A549 (cell line): ENCODE data around the gene CADM1. TPM values are rescaled to one million over a fixed set of nuclear protein-coding genes. Genes with fewer than 3 reads are reported as not detected.

Experiments used
- ATAC-seq, 2 experiments: fragments of 200-7000 bp in 1 of 2; fragments of >200 bp in 1 of 2; cut with Nextera tagmentation in 1 of 2; cut with Tn5 transposase in 1 of 2; 3 replicates each; pipeline versions ENCODE4 v1.8.0 to v1.9.1; 2018 to 2020; ENCODE audit warnings: mild to moderate bottlenecking in 1 of 2, moderate library complexity in 1 of 2
- CTCF ChIA-PET: fragments of 300-600 bp; sonication (Branson Sonifier 250); formaldehyde crosslinking; extraction: SDS; loops from one replicate; lab custom pipeline; 2021; ENCODE audit warnings: antibody characterized with exemption, inconsistent platforms; lab: Yijun Ruan, JAX
- POLR2A ChIA-PET: fragments of 350-600 bp; formaldehyde crosslinking; extraction: SDS; loops from one replicate; lab custom pipeline; 2021; ENCODE audit warnings: antibody characterized with exemption, inconsistent platforms; lab: Yijun Ruan, JAX
- DNase-seq, 2 experiments: peaks; one replicate each; pipeline versions ENCODE4 v3.0.0 to v3.0.0-alpha.2; 2011 to 2016; ENCODE audit warnings: low read depth in 1 of 2, low spot score in 1 of 2
- FAIRE-seq: peaks from 2 replicates; lab custom pipeline; 2011; peaks lifted over from hg19 to GRCh38; lab: Jason Lieb, UNC
- H3K27ac ChIP-seq, 2 experiments: fragments of >200 bp; sonication (Bioruptor Twin); formaldehyde crosslinking; 3 replicates each; pipeline ENCODE4 v1.5.1; 2016 to 2017
- H3K4me1 ChIP-seq: fragments of >200 bp; sonication (Bioruptor Twin); formaldehyde crosslinking; 3 replicates; pipeline ENCODE4 v1.6.1; 2016
- H3K4me2 ChIP-seq: fragments of >200 bp; sonication (Bioruptor Twin); formaldehyde crosslinking; 3 replicates; pipeline ENCODE4 v1.6.1; 2016
- H3K4me3 ChIP-seq: fragments of >200 bp; sonication (Bioruptor Twin); formaldehyde crosslinking; 3 replicates; pipeline ENCODE4 v1.5.1; 2016
- H3K9me3 ChIP-seq: fragments of >200 bp; sonication (Bioruptor Twin); formaldehyde crosslinking; 3 replicates; pipeline ENCODE4 v1.6.1; 2016
- CBX2 ChIP-seq: fragments of 200-600 bp; sonication (generic); IDR thresholded peaks from 2 replicates; pipeline ENCODE4 v1.6.1; 2016; ENCODE audit warnings: low read depth, mild to moderate bottlenecking, borderline replicate concordance
- CHD4 ChIP-seq: fragments of 200-600 bp; sonication (generic); IDR thresholded peaks from 2 replicates; pipeline ENCODE4 v1.6.1; 2016; ENCODE audit warnings: antibody characterized with exemption, mild to moderate bottlenecking, borderline replicate concordance
- EHF ChIP-seq: fragments of 250-450 bp; sonication (Bioruptor Pico); IDR thresholded peaks from 2 replicates; pipeline ENCODE4 v1.5.0; 2020; ENCODE audit warnings: mild to moderate bottlenecking
- EHMT2 ChIP-seq: fragments of 200-600 bp; sonication (generic); IDR thresholded peaks from 2 replicates; pipeline ENCODE4 v1.6.1; 2016; ENCODE audit warnings: antibody characterized with exemption, low read depth, mild to moderate bottlenecking, moderate library complexity
- FOXS1 ChIP-seq: fragments of 250-450 bp; sonication (Bioruptor Pico); IDR thresholded peaks from 2 replicates; pipeline ENCODE4 v1.5.0; 2020; ENCODE audit warnings: mild to moderate bottlenecking, moderate library complexity
- HOXA7 ChIP-seq: fragments of 250-450 bp; sonication (Bioruptor Pico); IDR thresholded peaks from 2 replicates; pipeline ENCODE4 v1.5.0; 2020; ENCODE audit warnings: mild to moderate bottlenecking, moderate library complexity
- MYC ChIP-seq: IDR thresholded peaks from 2 replicates; pipeline ENCODE4 v1.6.1; 2012; ENCODE audit warnings: mild to moderate bottlenecking, inconsistent platforms, low read length, improper control_type of control experiment, borderline replicate concordance
- NFE2L2 ChIP-seq: fragments of 150-350 bp; conservative IDR thresholded peaks from 2 replicates; pipeline ENCODE4 v1.6.1; 2014; ENCODE audit warnings: low read length
- NR3C1 ChIP-seq: fragments of >200 bp; sonication (Bioruptor Twin); formaldehyde crosslinking; IDR thresholded peaks from 3 replicates; pipeline ENCODE4 v1.6.1; 2017
- POLR2A ChIP-seq: IDR thresholded peaks from 2 replicates; pipeline ENCODE4 v1.6.1; 2012; ENCODE audit warnings: mild to moderate bottlenecking, low read length
- POLR2AphosphoS2 ChIP-seq: conservative IDR thresholded peaks from 2 replicates; pipeline ENCODE4 v1.6.1; 2012; ENCODE audit warnings: low read length, improper control_type of control experiment, inconsistent platforms
- RARB ChIP-seq: fragments of 250-450 bp; sonication (Bioruptor Pico); IDR thresholded peaks from 2 replicates; pipeline ENCODE4 v1.8.0; 2021; ENCODE audit warnings: mild to moderate bottlenecking, moderate library complexity
- RFX5 ChIP-seq: fragments of 450-650 bp; IDR thresholded peaks from 2 replicates; pipeline ENCODE4 v1.7.1; 2014; ENCODE audit warnings: antibody characterized with exemption, mild to moderate bottlenecking, moderate library complexity
- RNF2 ChIP-seq: fragments of 200-600 bp; sonication (generic); IDR thresholded peaks from 2 replicates; pipeline ENCODE4 v1.6.1; 2016; ENCODE audit warnings: low read depth, mild to moderate bottlenecking, antibody characterized with exemption, moderate library complexity, borderline replicate concordance
- SMC3 ChIP-seq: fragments of >200 bp; sonication (Bioruptor Twin); formaldehyde crosslinking; IDR thresholded peaks from 3 replicates; pipeline ENCODE4 v1.6.1; 2018; ENCODE audit warnings: inconsistent platforms
- SREBF2 ChIP-seq: fragments of 450-650 bp; IDR thresholded peaks from 2 replicates; pipeline ENCODE4 v1.6.1; 2014; ENCODE audit warnings: mild to moderate bottlenecking, moderate library complexity
- TFCP2L1 ChIP-seq: fragments of 250-450 bp; sonication (Bioruptor Pico); IDR thresholded peaks from 2 replicates; pipeline ENCODE4 v1.5.0; 2021; ENCODE audit warnings: mild to moderate bottlenecking
- TP53 ChIP-seq: fragments of 250-450 bp; sonication (Bioruptor Pico); IDR thresholded peaks from 2 replicates; pipeline ENCODE4 v1.5.0; 2021; ENCODE audit warnings: mild to moderate bottlenecking, moderate library complexity
- ZC3H11A ChIP-seq: fragments of 450-650 bp; IDR thresholded peaks from 2 replicates; pipeline ENCODE4 v1.6.1; 2014; ENCODE audit warnings: antibody characterized with exemption, mild to moderate bottlenecking
- ZFP36 ChIP-seq: fragments of 450-650 bp; IDR thresholded peaks from 2 replicates; pipeline ENCODE4 v1.6.1; 2014; ENCODE audit warnings: borderline replicate concordance; ENCODE audit not compliant: partially characterized antibody
- WGBS: methylation state at CpG from one replicate; pipeline ENCODE4 v1.1.6; 2017; ENCODE audit errors: missing lambda C conversion rate; 5-methylcytosine and 5-hydroxymethylcytosine counted together
- polyA plus RNA-seq, 4 experiments: library from polyadenylated mRNA; depleted of rRNA in 3 of 4; stranded (reverse); fragments of >200 nt; fragmentation: RNase III in 1 of 4; extraction: RNeasy Plus Mini Kit Qiagen cat#74134 plus additional on column Dnase treatment in 1 of 4; gene quantifications; 2 replicates in 3 of 4; 3 replicates in 1 of 4; pipeline ENCODE4 v1.2.3, GENCODE V29; 2011 to 2017
- TF ChIP-seq, protein P1 (sequence below): IDR thresholded peaks from 2 replicates; pipeline ENCODE4 v1.6.1; 2012
- TF ChIP-seq, protein P2 (sequence below): fragments of 250-450 bp; sonication (Bioruptor Pico); IDR thresholded peaks from 2 replicates; pipeline ENCODE4 v1.5.0; 2020; ENCODE audit warnings: low read depth, mild to moderate bottlenecking, moderate library complexity
- TF ChIP-seq, protein P3 (sequence below): fragments of >200 bp; sonication (Bioruptor Twin); formaldehyde crosslinking; IDR thresholded peaks from 3 replicates; pipeline ENCODE4 v1.6.1; 2016
- TF ChIP-seq, protein P4 (sequence below): fragments of >200 bp; sonication (Bioruptor Twin); formaldehyde crosslinking; IDR thresholded peaks from 2 replicates; pipeline ENCODE4 v1.6.1; 2016

The CADM1 gene
- polyA plus RNA-seq, 2 of the 4 experiments (the other 2 are of a cell fraction) = 33.4 to 36.7 TPM

DNA sequence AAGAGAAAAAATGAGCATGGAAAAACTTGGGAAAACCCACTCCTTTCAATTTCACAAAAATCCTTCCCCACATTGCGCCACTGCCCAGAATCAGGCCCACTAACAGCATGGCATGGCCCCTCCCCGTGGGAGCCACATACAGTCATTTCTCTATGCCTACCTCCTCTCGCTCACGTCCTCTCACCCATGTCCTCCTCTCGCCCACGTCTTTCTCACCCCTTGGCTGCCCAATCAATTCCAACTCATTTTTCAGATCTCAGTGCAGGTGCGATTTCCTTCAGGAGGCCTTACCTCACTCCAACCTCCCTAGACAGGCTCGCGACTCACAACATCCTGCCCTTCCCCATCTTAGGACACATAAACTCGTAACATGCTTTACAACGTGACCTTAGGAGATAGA is 229.2 kb downstream of the CADM1 start:
- ChIA-PET POLR2A (no interaction called here), CTCF (no interaction called here)
- H3K4me2 ChIP-seq = no peak overlapping the region
- WGBS = 91% methylated on average over 11 of the region's 11 CpGs
- H3K4me3 ChIP-seq = no peak overlapping the region
- no peaks in the 10 kb centered on the region for H3K4me1 ChIP-seq
- no peak for DNase-seq
- no peak for FAIRE-seq
- H3K9me3 ChIP-seq = no peaks in the 10 kb centered on the region
- no peak for TF ChIP-seq EHMT2
- TF ChIP-seq, protein P1, sequence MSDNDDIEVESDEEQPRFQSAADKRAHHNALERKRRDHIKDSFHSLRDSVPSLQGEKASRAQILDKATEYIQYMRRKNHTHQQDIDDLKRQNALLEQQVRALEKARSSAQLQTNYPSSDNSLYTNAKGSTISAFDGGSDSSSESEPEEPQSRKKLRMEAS = no peak
- no peak for TF ChIP-seq NR3C1
- no peak for TF ChIP-seq POLR2A
- TF ChIP-seq ZFP36 = no peak
- TF ChIP-seq MYC = no peak
- TF ChIP-seq, protein P2, sequence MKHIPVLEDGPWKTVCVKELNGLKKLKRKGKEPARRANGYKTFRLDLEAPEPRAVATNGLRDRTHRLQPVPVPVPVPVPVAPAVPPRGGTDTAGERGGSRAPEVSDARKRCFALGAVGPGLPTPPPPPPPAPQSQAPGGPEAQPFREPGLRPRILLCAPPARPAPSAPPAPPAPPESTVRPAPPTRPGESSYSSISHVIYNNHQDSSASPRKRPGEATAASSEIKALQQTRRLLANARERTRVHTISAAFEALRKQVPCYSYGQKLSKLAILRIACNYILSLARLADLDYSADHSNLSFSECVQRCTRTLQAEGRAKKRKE (CRISPR knock-in tag) = no peak
- TF ChIP-seq TFCP2L1 (CRISPR knock-in tag) = no peak
- TF ChIP-seq POLR2AphosphoS2 = no peak
- ATAC-seq = no peak
- H3K27ac ChIP-seq = no peak overlapping the region

DNA sequence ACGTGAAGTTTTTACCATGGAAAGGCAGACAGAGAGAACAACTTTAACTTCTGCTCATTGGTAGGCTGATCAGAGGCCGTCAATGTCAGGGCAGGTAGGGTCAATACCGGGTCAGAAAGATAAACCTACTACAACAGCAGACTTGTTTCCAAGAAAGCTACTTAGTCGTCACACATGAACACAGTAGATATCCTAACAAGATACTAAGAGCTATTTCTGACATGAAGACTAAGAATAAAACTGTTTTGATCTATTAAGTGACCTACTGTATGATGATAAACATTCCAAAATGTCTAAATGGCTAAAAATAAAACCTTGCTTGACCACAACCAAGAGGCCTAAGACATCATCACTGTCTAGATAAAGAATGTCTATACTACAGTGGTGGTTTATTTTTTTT is 231.3 kb downstream of the CADM1 start:
- no peak overlapping the region for H3K4me2 ChIP-seq
- H3K27ac ChIP-seq = no peak overlapping the region
- ATAC-seq = no peak
- CTCF ChIA-PET = no interaction called here
- TF ChIP-seq ZFP36 = no peak
- TF ChIP-seq, protein P3, sequence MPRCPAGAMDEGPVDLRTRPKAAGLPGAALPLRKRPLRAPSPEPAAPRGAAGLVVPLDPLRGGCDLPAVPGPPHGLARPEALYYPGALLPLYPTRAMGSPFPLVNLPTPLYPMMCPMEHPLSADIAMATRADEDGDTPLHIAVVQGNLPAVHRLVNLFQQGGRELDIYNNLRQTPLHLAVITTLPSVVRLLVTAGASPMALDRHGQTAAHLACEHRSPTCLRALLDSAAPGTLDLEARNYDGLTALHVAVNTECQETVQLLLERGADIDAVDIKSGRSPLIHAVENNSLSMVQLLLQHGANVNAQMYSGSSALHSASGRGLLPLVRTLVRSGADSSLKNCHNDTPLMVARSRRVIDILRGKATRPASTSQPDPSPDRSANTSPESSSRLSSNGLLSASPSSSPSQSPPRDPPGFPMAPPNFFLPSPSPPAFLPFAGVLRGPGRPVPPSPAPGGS = no peak
- FAIRE-seq = no peak
- 89% methylated on average over 4 of the region's 4 CpGs for WGBS
- no peak overlapping the region for H3K4me3 ChIP-seq
- DNase-seq = no peak
- H3K9me3 ChIP-seq = no peaks in the 10 kb centered on the region
- POLR2A ChIA-PET = interaction anchor here (1.0 kb wide), 1 partner anchor 9 kb away, joined by 3 read pairs; no protein-coding TSS in a partner anchor
- H3K4me1 ChIP-seq = no peaks in the 10 kb centered on the region

DNA sequence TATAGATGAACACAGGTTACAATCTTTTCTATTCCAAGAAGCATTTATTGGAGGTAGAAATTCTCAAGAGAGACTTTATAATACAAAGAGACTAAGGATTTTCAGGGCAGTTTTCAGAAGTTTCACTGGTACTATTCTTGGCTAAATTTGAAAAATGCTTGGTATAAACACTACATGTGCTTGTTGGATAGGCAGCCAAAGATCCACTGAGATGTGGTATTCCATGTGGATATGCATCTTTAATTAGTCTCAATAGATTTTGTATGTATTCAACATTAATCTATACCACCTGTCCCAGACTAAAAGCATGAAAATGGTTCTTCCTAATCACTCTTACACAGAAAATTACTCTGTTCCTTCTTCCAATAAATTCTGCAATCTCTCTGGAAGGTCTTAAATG is 232.6 kb downstream of the CADM1 start:
- TF ChIP-seq NFE2L2 (no peak), SMC3 (no peak), RFX5 (no peak), ZFP36 (no peak), CBX2 (no peak), FOXS1 (CRISPR knock-in tag) (no peak), SREBF2 (no peak), ZC3H11A (no peak), EHF (CRISPR knock-in tag) (no peak), CHD4 (no peak), TP53 (no peak), HOXA7 (CRISPR knock-in tag) (no peak), RARB (CRISPR knock-in tag) (no peak), RNF2 (no peak)
- TF ChIP-seq, protein P4, sequence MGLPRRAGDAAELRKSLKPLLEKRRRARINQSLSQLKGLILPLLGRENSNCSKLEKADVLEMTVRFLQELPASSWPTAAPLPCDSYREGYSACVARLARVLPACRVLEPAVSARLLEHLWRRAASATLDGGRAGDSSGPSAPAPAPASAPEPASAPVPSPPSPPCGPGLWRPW = no peak
- ATAC-seq = no peak
- H3K4me3 ChIP-seq = no peak overlapping the region
- no peak overlapping the region for H3K4me2 ChIP-seq
- DNase-seq = no peak
- no peaks in the 10 kb centered on the region for H3K4me1 ChIP-seq
- no peak overlapping the region for H3K27ac ChIP-seq
- no peaks in the 10 kb centered on the region for H3K9me3 ChIP-seq
- no peak for FAIRE-seq
- POLR2A ChIA-PET = no interaction called here
- CTCF ChIA-PET = no interaction called here
